Thyroid gland (tissue), 4 donors: ENCODE measurements around the gene CCL20. TPM values are rescaled to one million over a fixed set of nuclear protein-coding genes. Genes with fewer than 3 reads are reported as not detected.
A peak's percentile ranks its signal among the peaks of the same experiment; 100 is the strongest.

Experiments
- DNase-seq, 2 donors: peaks; one replicate each; pipeline ENCODE4 v3.0.0-alpha.2; 2019
- H3K27ac ChIP-seq, 3 donors: fragments of 200-600 bp; sonication (generic); 1 replicate in 2 of 3; 2 replicates in 1 of 3; pipeline ENCODE4 v1.5.1; 2016 to 2019; ENCODE audit warnings: mild to moderate bottlenecking in 1 of 3, moderate library complexity in 1 of 3
- H3K27me3 ChIP-seq: fragments of 200-600 bp; sonication (generic); one replicate; pipeline ENCODE4 v1.5.1; 2019
- H3K36me3 ChIP-seq, 2 donors: fragments of 200-600 bp; sonication (generic); one replicate each; pipeline ENCODE4 v1.5.1; 2016 to 2019
- H3K4me1 ChIP-seq, 2 donors: fragments of 200-600 bp; sonication (generic); one replicate each; pipeline ENCODE4 v1.5.1; 2017 to 2019
- H3K4me3 ChIP-seq, 3 donors: fragments of 200-600 bp; sonication (generic); replicated peaks in 1 of 3; 1 replicate in 2 of 3; 2 replicates in 1 of 3; pipeline ENCODE4 v1.5.1; 2016; ENCODE audit warnings: mild to moderate bottlenecking in 1 of 3
- H3K9me3 ChIP-seq: fragments of 200-600 bp; sonication (generic); one replicate; pipeline ENCODE4 v1.5.1; 2017
- POLR2A ChIP-seq, 2 donors: fragments of 450-650 bp; IDR thresholded peaks; one replicate each; pipeline ENCODE4 v1.6.1; 2017; ENCODE audit warnings: antibody characterized with exemption in 2 of 2, mild to moderate bottlenecking in 2 of 2, moderate library complexity in 1 of 2
- WGBS, 2 donors: methylation state at CpG; one replicate each; pipeline ENCODE4 v1.1.5; 2017; 5-methylcytosine and 5-hydroxymethylcytosine counted together
- intact Hi-C: fragments of 100-400 bp; cut with DNase I; formaldehyde crosslinking; loops from one replicate; pipeline ENCODE4 v1.15.1; 2023
- total RNA-seq, 4 donors: library from RNA; depleted of rRNA; stranded (reverse); fragments of >200 nt; gene quantifications; one replicate each; pipeline ENCODE4 v1.2.3, GENCODE V29; 2016
- TF ChIP-seq, protein P1 (sequence below), 6 experiments: fragments of 200-600 bp in 3 of 6; fragments of 450-650 bp in 3 of 6; sonication (generic) in 3 of 6; IDR thresholded peaks; one replicate each; pipeline ENCODE4 v1.5.1; 2016 to 2019; ENCODE audit warnings: antibody characterized with exemption in 6 of 6, mild to moderate bottlenecking in 2 of 6, inconsistent platforms in 1 of 6, moderate library complexity in 1 of 6

Gene CCL20
- not detected for total RNA-seq

- no peak within 1 kb of the TSS for H3K4me3 ChIP-seq
- no peak within 1 kb of the TSS for H3K27ac ChIP-seq
These were observed at the start of gene CCL20 for GRCh38 chr2:227813562-227814353. TSS of gene CCL20 (plus strand) at chr2:227813842. CDS start at chr2:227813912, 70 bp downstream.

DNA sequence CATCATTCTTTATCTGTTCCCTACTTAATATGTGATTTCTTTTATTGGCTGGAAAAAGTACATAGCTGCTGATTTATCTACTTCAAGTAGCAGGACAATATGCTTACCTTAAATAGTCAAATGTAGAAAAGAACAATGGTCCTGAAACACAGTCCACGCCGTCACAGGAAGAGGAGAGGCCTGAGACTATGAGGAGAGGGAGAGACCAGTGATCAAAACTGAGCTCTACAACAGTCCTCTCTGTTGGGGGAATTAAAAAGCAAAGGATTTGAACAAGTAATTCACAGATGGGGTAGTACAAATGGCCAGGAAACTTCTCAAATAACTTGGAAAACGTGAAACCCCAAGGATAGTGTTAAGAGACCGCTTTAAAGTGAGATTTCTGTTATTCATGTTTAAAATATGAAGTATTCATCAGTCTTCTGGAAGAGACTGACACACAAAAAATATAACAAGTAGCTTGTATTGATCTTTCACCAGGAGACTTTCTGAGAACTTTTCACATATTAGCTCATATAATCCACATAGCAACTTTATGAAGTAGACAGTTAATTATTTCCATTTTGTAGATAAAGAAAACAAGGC lies 47.8 kb upstream of the CCL20 start:
- Histone ChIP-seq H3K27me3 (no peaks in the 10 kb centered on the region), H3K9me3 (no peaks in the 10 kb centered on the region), H3K4me3 (no peak overlapping the region), H3K4me1 (peaks cover 0 to 3% of the 10 kb centered on the region in 2 donors), H3K27ac (peak overlapping the region in 1 of 3 donors; percentile 7), H3K36me3 (no peaks in the 10 kb centered on the region)
- TF ChIP-seq, protein P1, sequence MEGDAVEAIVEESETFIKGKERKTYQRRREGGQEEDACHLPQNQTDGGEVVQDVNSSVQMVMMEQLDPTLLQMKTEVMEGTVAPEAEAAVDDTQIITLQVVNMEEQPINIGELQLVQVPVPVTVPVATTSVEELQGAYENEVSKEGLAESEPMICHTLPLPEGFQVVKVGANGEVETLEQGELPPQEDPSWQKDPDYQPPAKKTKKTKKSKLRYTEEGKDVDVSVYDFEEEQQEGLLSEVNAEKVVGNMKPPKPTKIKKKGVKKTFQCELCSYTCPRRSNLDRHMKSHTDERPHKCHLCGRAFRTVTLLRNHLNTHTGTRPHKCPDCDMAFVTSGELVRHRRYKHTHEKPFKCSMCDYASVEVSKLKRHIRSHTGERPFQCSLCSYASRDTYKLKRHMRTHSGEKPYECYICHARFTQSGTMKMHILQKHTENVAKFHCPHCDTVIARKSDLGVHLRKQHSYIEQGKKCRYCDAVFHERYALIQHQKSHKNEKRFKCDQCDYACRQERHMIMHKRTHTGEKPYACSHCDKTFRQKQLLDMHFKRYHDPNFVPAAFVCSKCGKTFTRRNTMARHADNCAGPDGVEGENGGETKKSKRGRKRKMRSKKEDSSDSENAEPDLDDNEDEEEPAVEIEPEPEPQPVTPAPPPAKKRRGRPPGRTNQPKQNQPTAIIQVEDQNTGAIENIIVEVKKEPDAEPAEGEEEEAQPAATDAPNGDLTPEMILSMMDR (IDR thresholded peaks at IDR 0.05) = no peak
- TF ChIP-seq POLR2A (IDR thresholded peaks at IDR 0.05) = no peak
- no peak for DNase-seq
- intact Hi-C loops = loop anchor here (5.0 to 10.0 kb wide), 2 partner anchors 109 to 351 kb away; no protein-coding TSS in a partner anchor
- 54 to 56% methylated on average over 4 of the region's 4 CpGs for WGBS, 2 donors

More at GRCh38 chr2:227813562-227814353, at the start of gene CCL20:
- Histone ChIP-seq H3K27me3 (no peaks in the 10 kb centered on the region), H3K4me1 (peaks cover 0 to 3% of the 10 kb centered on the region in 2 donors), H3K36me3 (no peaks in the 10 kb centered on the region), H3K9me3 (no peaks in the 10 kb centered on the region)
- DNase-seq = no peak
- intact Hi-C loops = no loop called here
- WGBS, 2 donors = 90% methylated on average over 9 of the region's 9 CpGs
- TF ChIP-seq, protein P1 (IDR thresholded peaks at IDR 0.05) = no peak
- no peak for TF ChIP-seq POLR2A (IDR thresholded peaks at IDR 0.05)

DNA sequence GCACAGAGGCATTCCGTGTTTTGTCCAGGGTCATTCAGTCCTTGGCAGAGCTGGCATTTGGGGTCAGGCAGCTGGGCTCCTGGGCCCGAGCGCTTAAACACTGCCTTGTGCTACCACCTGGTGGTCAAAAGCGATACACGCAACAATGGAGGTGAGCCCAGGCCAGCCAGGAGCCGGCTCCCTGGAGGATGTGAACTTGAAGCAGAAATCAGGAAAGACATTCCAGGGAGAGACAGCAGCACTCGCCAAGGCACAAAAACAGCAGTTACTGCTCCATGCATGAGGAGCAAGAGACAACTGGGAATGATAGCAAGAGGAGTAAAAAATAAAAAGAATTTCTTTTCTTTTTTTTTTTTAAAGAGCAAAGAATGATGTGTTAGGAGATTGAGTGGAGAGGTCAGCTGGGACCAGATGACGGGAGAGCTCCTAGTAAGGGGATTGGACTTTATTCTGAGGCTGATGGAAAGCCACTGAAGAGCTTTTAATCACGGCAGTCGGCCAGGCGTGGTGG lies 47.2 kb upstream of the CCL20 start:
- Histone ChIP-seq H3K27ac (no peak overlapping the region), H3K27me3 (no peaks in the 10 kb centered on the region), H3K4me3 (no peak overlapping the region), H3K4me1 (peaks cover 0 to 3% of the 10 kb centered on the region in 2 donors), H3K9me3 (no peaks in the 10 kb centered on the region), H3K36me3 (no peaks in the 10 kb centered on the region)
- TF ChIP-seq, protein P1 (IDR thresholded peaks at IDR 0.05) = peak; percentile 61 to 88 (median 78)
- no peak for TF ChIP-seq POLR2A (IDR thresholded peaks at IDR 0.05)
- WGBS, 2 donors = 24 to 27% methylated on average over 11 of the region's 11 CpGs
- peak; percentile 78 to 82 for DNase-seq
- intact Hi-C loops = loop anchor here (5.0 to 10.0 kb wide), 2 partner anchors 109 to 352 kb away; no protein-coding TSS in a partner anchor

DNA sequence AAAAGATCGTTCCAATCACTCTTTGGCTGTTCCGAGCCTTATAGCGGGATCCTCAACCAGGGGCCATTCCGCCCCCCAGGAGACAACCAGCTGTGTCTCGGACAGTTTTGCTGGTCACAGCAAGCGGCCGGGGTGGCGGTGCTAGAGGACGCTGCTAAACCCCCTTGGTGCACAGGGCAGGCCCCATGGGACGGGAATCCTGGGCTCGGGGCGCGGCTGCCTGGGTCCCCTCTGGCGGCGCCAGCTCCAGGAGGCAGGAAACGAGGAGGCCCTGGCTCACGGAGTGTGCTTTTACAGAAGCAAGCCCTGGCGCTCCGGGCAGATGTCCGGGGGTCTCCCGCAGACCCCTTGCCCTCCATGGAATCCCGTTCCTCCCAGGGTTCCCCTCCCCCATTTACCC lies 45.8 kb upstream of the CCL20 start:
- Histone ChIP-seq H3K4me1 (peaks cover 0 to 3% of the 10 kb centered on the region in 2 donors), H3K9me3 (no peaks in the 10 kb centered on the region), H3K36me3 (no peaks in the 10 kb centered on the region), H3K27ac (no peak overlapping the region), H3K27me3 (no peaks in the 10 kb centered on the region), H3K4me3 (no peak overlapping the region)
- no peak for DNase-seq
- WGBS, 2 donors = 90 to 91% methylated on average over 22 of the region's 22 CpGs
- TF ChIP-seq POLR2A (IDR thresholded peaks at IDR 0.05) = no peak
- TF ChIP-seq, protein P1 (IDR thresholded peaks at IDR 0.05) = no peak
- intact Hi-C loops = loop anchor here (5.0 to 10.0 kb wide), 2 partner anchors 111 to 353 kb away; no protein-coding TSS in a partner anchor
